NK-92 (cell line): ENCODE measurements around the gene PAFAH2.

Experiments used
- DNase-seq: peaks from one replicate; lab custom pipeline; 2025; ENCODE audit not compliant: unreplicated experiment; lab: John Stamatoyannopoulos, UW

PAFAH2 gene

GRCh38 chr1:26015358-26015757 is 17.5 kb upstream of the PAFAH2 start:
- no peak for DNase-seq

- no peak for DNase-seq
These were observed 16.3 kb upstream of the PAFAH2 start for GRCh38 chr1:26014179-26014578.

GRCh38 chr1:26012864-26013263 is 15.0 kb upstream of the PAFAH2 start:
- DNase-seq = no peak

GRCh38 chr1:26010825-26011224 is 13.0 kb upstream of the PAFAH2 start:
- DNase-seq = no peak

- DNase-seq = no peak
These were observed 12.1 kb upstream of the PAFAH2 start for GRCh38 chr1:26009796-26010447.

- DNase-seq = no peak
These were observed 8.8 kb upstream of the PAFAH2 start for GRCh38 chr1:26006710-26007109.

GRCh38 chr1:26005434-26006105 is 7.7 kb upstream of the PAFAH2 start:
- no peak for DNase-seq

GRCh38 chr1:26003756-26004155 is 5.9 kb upstream of the PAFAH2 start:
- DNase-seq = no peak

GRCh38 chr1:26003262-26003661 is 5.4 kb upstream of the PAFAH2 start:
- no peak for DNase-seq

GRCh38 chr1:25999041-25999800 is 1.4 kb upstream of the PAFAH2 start:
- DNase-seq = no peak

GRCh38 chr1:25996966-25997827 is 666 bp downstream of the PAFAH2 start:
- no peak for DNase-seq

- no peak for DNase-seq
These were observed 3.3 kb downstream of the PAFAH2 start for GRCh38 chr1:25994402-25995150.

- DNase-seq = no peak
These were observed 4.5 kb downstream of the PAFAH2 start for GRCh38 chr1:25993197-25993951.

GRCh38 chr1:25992689-25993171 is 5.1 kb downstream of the PAFAH2 start:
- no peak for DNase-seq

- no peak for DNase-seq
These were observed 5.8 kb downstream of the PAFAH2 start for GRCh38 chr1:25991937-25992688.

GRCh38 chr1:25990702-25991395 is 7.0 kb downstream of the PAFAH2 start:
- no peak for DNase-seq

- DNase-seq = no peak
These were observed 7.6 kb downstream of the PAFAH2 start for GRCh38 chr1:25990251-25990650.
